ENCODE results near the gene PELO.
A peak's percentile ranks its signal among the peaks of the same experiment; 100 is the strongest.

PELO gene

GRCh38 chr5:52773342-52773741 is 14.4 kb upstream of the PELO start:
- DNase-seq: no peak

GRCh38 chr5:52774005-52774410 is 13.7 kb upstream of the PELO start:
- DNase-seq: no peak

GRCh38 chr5:52776116-52776515 is 11.6 kb upstream of the PELO start:
- DNase-seq: no peak

- DNase-seq: no peak
Observed at GRCh38 chr5:52777186-52777585, 10.5 kb upstream of the PELO start.

- no peak for DNase-seq
Observed at GRCh38 chr5:52778781-52779180, 8.9 kb upstream of the PELO start.

- no peak for DNase-seq
Observed at GRCh38 chr5:52779213-52779612, 8.5 kb upstream of the PELO start.

- DNase-seq: no peak
Observed at GRCh38 chr5:52783226-52783959, 4.3 kb upstream of the PELO start.

GRCh38 chr5:52784737-52785136 is 3.0 kb upstream of the PELO start:
- no peak for DNase-seq

- no peak for DNase-seq
Observed at GRCh38 chr5:52786391-52786790, 1.3 kb upstream of the PELO start.

GRCh38 chr5:52786949-52787599 is 642 bp upstream of the PELO start:
- DNase-seq: peak; percentile 39

- DNase-seq: no peak
Observed at GRCh38 chr5:52788505-52788821, 747 bp downstream of the PELO start.

- no peak for DNase-seq
Observed at GRCh38 chr5:52789378-52789777, 1.7 kb downstream of the PELO start.

GRCh38 chr5:52789851-52790250 is 2.1 kb downstream of the PELO start:
- DNase-seq: no peak

- no peak for DNase-seq
Observed at GRCh38 chr5:52791366-52791765, 3.6 kb downstream of the PELO start.

GRCh38 chr5:52794519-52794918 is 6.8 kb downstream of the PELO start:
- DNase-seq: no peak

- DNase-seq: no peak
Observed at GRCh38 chr5:52796031-52796430, 8.3 kb downstream of the PELO start.

GRCh38 chr5:52796516-52797103 is 8.9 kb downstream of the PELO start:
- no peak for DNase-seq

GRCh38 chr5:52798938-52799337 is 11.2 kb downstream of the PELO start:
- peak; percentile 78 for DNase-seq

- DNase-seq: peak; percentile 87
Observed at GRCh38 chr5:52799358-52799982, 11.8 kb downstream of the PELO start.

- DNase-seq: peak; percentile 81
Observed at GRCh38 chr5:52799983-52800393, 12.3 kb downstream of the PELO start.

GRCh38 chr5:52800394-52801213 is 12.9 kb downstream of the PELO start:
- DNase-seq: peak; percentile 77

- peak; percentile 44 for DNase-seq
Observed at GRCh38 chr5:52801329-52801728, 13.6 kb downstream of the PELO start.

Data from kidney glomerular epithelial cell (primary cell).